ENCODE data around the gene MSX2. TPM values are rescaled to one million over a fixed set of nuclear protein-coding genes. Genes with fewer than 3 reads are reported as not detected.
"Not testable (repeated sequence)": the region's sequence is repeated elsewhere in the genome, so short reads cannot be mapped to it uniquely, and the experiment has no call there.

The MSX2 gene
- polyA plus RNA-seq, 3 donors = 0.14 TPM; not detected in 2

- no peaks in the 10 kb centered on the region for H3K79me2 ChIP-seq (ENCODE audit: insufficient read depth, low read length)
- no peak overlapping the region for H2AFZ ChIP-seq (ENCODE audit: insufficient read depth, low read depth, low read length, poor library complexity, severe bottlenecking)
- H3K27me3 Mint-ChIP-seq (ENCODE audit: low read depth in 3 of 3) = peaks cover 0 to 14% (median 1%) of the 10 kb centered on the region in 3 donors
- H3K27ac Mint-ChIP-seq = no peak overlapping the region
- no peak overlapping the region for H3K27ac ChIP-seq (ENCODE audit: low read depth in 1 of 2, low read length in 2 of 2)
- intact Hi-C loops (cut with micrococcal nuclease) = no loop called here
- no peak overlapping the region for H3K9ac ChIP-seq (ENCODE audit: insufficient read depth, low read length, poor library complexity, severe bottlenecking)
- H3K9me3 ChIP-seq (replicated peaks in 1 of 2; ENCODE audit: control insufficient read depth in 1 of 2, insufficient read depth in 1 of 2, low read length in 2 of 2) = no peaks in the 10 kb centered on the region
- no peaks in the 10 kb centered on the region for H3K4me1 ChIP-seq (ENCODE audit: control insufficient read depth in 1 of 2, insufficient read depth in 2 of 2, low read length in 2 of 2)
- H3K36me3 ChIP-seq (replicated peaks in 1 of 2; ENCODE audit: control insufficient read depth in 1 of 2, insufficient read depth in 2 of 2, low read length in 2 of 2) = no peaks in the 10 kb centered on the region
- no peaks in the 10 kb centered on the region for H3K27me3 ChIP-seq (ENCODE audit: control insufficient read depth in 2 of 2, insufficient read depth in 2 of 2, low read length in 2 of 2)
- no peak for TF ChIP-seq CTCF (IDR thresholded peaks at IDR 0.05)
- H3K4me3 ChIP-seq (replicated peaks in 1 of 3; ENCODE audit: low read depth in 2 of 3, low read length in 3 of 3) = no peak overlapping the region
- H3K4me3 Mint-ChIP-seq = no peak overlapping the region
- H4K20me1 ChIP-seq (ENCODE audit: insufficient read depth, low read length) = no peaks in the 10 kb centered on the region
- WGBS (ENCODE audit: insufficient coverage) = 96% methylated on average over 3 of the region's 3 CpGs
- H3K4me1 Mint-ChIP-seq = no peaks in the 10 kb centered on the region
- no peak for DNase-seq
- H3K36me3 Mint-ChIP-seq = no peaks in the 10 kb centered on the region
- no peak overlapping the region for H3K4me2 ChIP-seq (replicated peaks; ENCODE audit: extremely low read depth, low read length, poor library complexity, severe bottlenecking)
- H3K9me3 Mint-ChIP-seq = peaks cover 0 to 8% (median 3%) of the 10 kb centered on the region in 7 donors
These were observed 34.7 kb downstream of the MSX2 start for GRCh38 chr5:174759091-174759490.

GRCh38 chr5:174760721-174761120, 36.3 kb downstream of the MSX2 start:
- Mint-ChIP-seq H3K27me3 (ENCODE audit: low read depth in 3 of 3) (peaks cover 0 to 5% (median 0%) of the 10 kb centered on the region in 3 donors), H3K27ac (no peak overlapping the region), H3K9me3 (peaks cover 0 to 6% (median 3%) of the 10 kb centered on the region in 7 donors), H3K4me1 (no peaks in the 10 kb centered on the region), H3K36me3 (no peaks in the 10 kb centered on the region), H3K4me3 (no peak overlapping the region)
- DNase-seq = no peak
- intact Hi-C loops (cut with micrococcal nuclease) = no loop called here
- 96% methylated on average over 9 of the region's 11 CpGs for WGBS (ENCODE audit: insufficient coverage)
- Histone ChIP-seq H4K20me1 (ENCODE audit: insufficient read depth, low read length) (no peaks in the 10 kb centered on the region), H2AFZ (ENCODE audit: insufficient read depth, low read depth, low read length, poor library complexity, severe bottlenecking) (no peak overlapping the region), H3K79me2 (ENCODE audit: insufficient read depth, low read length) (no peaks in the 10 kb centered on the region), H3K4me1 (ENCODE audit: control insufficient read depth in 1 of 2, insufficient read depth in 2 of 2, low read length in 2 of 2) (no peaks in the 10 kb centered on the region), H3K4me3 (replicated peaks in 1 of 3; ENCODE audit: low read depth in 2 of 3, low read length in 3 of 3) (no peak overlapping the region), H3K36me3 (replicated peaks in 1 of 2; ENCODE audit: control insufficient read depth in 1 of 2, insufficient read depth in 2 of 2, low read length in 2 of 2) (no peaks in the 10 kb centered on the region), H3K9me3 (replicated peaks in 1 of 2; ENCODE audit: control insufficient read depth in 1 of 2, insufficient read depth in 1 of 2, low read length in 2 of 2) (no peaks in the 10 kb centered on the region), H3K9ac (ENCODE audit: insufficient read depth, low read length, poor library complexity, severe bottlenecking) (no peak overlapping the region), H3K27me3 (ENCODE audit: control insufficient read depth in 2 of 2, insufficient read depth in 2 of 2, low read length in 2 of 2) (no peaks in the 10 kb centered on the region), H3K4me2 (replicated peaks; ENCODE audit: extremely low read depth, low read length, poor library complexity, severe bottlenecking) (no peak overlapping the region), H3K27ac (ENCODE audit: low read depth in 1 of 2, low read length in 2 of 2) (no peak overlapping the region)
- TF ChIP-seq CTCF (IDR thresholded peaks at IDR 0.05) = no peak

GRCh38 chr5:174761341-174761740, 37.0 kb downstream of the MSX2 start:
- H3K27ac Mint-ChIP-seq; H3K27ac ChIP-seq (ENCODE audit: low read depth in 1 of 2, low read length in 2 of 2); H3K36me3 Mint-ChIP-seq; intact Hi-C loops (cut with micrococcal nuclease); H3K27me3 ChIP-seq (ENCODE audit: control insufficient read depth in 2 of 2, insufficient read depth in 2 of 2, low read length in 2 of 2); H3K9ac ChIP-seq (ENCODE audit: insufficient read depth, low read length, poor library complexity, severe bottlenecking); H3K79me2 ChIP-seq (ENCODE audit: insufficient read depth, low read length); H3K9me3 Mint-ChIP-seq; H3K4me1 ChIP-seq (ENCODE audit: control insufficient read depth in 1 of 2, insufficient read depth in 2 of 2, low read length in 2 of 2); H2AFZ ChIP-seq (ENCODE audit: insufficient read depth, low read depth, low read length, poor library complexity, severe bottlenecking); H3K36me3 ChIP-seq (replicated peaks in 1 of 2; ENCODE audit: control insufficient read depth in 1 of 2, insufficient read depth in 2 of 2, low read length in 2 of 2); H3K4me1 Mint-ChIP-seq; H3K9me3 ChIP-seq (replicated peaks in 1 of 2; ENCODE audit: control insufficient read depth in 1 of 2, insufficient read depth in 1 of 2, low read length in 2 of 2); H3K4me3 Mint-ChIP-seq; H3K27me3 Mint-ChIP-seq (ENCODE audit: low read depth in 3 of 3); H4K20me1 ChIP-seq (ENCODE audit: insufficient read depth, low read length); H3K4me2 ChIP-seq (replicated peaks; ENCODE audit: extremely low read depth, low read length, poor library complexity, severe bottlenecking); DNase-seq; H3K4me3 ChIP-seq (replicated peaks in 1 of 3; ENCODE audit: low read depth in 2 of 3, low read length in 3 of 3): not testable (repeated sequence)
- no CpG with 5 or more reads among the region's 2 CpGs for WGBS (ENCODE audit: insufficient coverage)
